ENCODE measurements around the gene ARHGAP44. TPM values are rescaled to one million over a fixed set of nuclear protein-coding genes. Genes with fewer than 3 reads are reported as not detected.

Gene ARHGAP44
- total and polyA plus RNA-seq, 2 of the 13 experiments (the other 11 are each of a cell fraction or from before 2014, with no cell fraction given): 0.79 to 3.1 TPM

DNA sequence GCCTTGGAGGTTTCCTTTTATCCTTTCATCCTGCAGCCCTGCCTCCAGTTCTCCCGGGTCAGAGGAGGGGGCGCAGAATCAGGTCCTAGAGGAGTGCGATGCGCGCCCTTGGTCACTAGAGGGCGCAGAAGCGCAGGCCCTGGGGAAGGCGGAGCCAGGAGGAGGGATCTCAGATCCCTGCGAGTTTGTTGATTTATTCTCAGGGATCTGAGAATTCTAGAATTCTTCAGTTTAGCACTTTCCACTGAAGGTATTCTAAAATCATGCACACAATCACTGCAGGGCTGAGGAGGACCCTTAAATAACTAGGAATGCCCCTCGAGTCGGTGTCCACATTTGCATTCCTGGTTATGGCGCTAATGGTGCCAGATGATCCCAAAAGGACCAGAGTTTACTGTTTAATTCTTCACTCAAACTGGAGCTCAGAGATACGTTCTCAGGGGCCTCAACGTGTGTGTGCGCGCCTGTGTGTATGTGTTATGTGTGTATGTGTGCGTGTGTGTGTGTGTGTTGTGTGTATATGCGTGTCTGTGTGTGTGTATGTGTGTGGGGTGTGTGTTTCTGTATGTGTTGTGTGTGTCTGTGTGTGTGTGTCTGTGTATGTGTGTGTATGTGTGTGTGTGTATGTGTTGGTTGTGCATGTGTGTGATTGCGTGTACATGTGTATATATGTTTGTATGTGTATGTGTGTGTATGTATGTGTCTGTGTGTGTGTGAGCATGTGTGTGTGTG, 235.4 kb downstream of the ARHGAP44 start:
- peak overlapping the region; percentile 73 for H3K4me2 ChIP-seq (ENCODE audit: low read depth, low read length)
- no peak overlapping the region for H3K27ac ChIP-seq (ENCODE audit: extremely low read length, insufficient read depth, low read length)
- TF ChIP-seq SP5 (CRISPR knock-in tag; IDR thresholded peaks at IDR 0.05; ENCODE audit: borderline replicate concordance, low read depth): 0 out of 2 replicates have a peak, but pooled peaks have one; percentile 48
- TF ChIP-seq NONO (IDR thresholded peaks at IDR 0.05): 0 out of 2 replicates have a peak, but pooled peaks have one; percentile 42
- TF ChIP-seq NONO (CRISPR knock-in tag; conservative IDR thresholded peaks at IDR 0.05): no peak
- TF ChIP-seq GRHL1 (CRISPR knock-in tag; conservative IDR thresholded peaks at IDR 0.05): no peak
- no peak for TF ChIP-seq NCOR1 (IDR thresholded peaks at IDR 0.05; ENCODE audit: borderline replicate concordance, low read length)
- TF ChIP-seq, protein P1, sequence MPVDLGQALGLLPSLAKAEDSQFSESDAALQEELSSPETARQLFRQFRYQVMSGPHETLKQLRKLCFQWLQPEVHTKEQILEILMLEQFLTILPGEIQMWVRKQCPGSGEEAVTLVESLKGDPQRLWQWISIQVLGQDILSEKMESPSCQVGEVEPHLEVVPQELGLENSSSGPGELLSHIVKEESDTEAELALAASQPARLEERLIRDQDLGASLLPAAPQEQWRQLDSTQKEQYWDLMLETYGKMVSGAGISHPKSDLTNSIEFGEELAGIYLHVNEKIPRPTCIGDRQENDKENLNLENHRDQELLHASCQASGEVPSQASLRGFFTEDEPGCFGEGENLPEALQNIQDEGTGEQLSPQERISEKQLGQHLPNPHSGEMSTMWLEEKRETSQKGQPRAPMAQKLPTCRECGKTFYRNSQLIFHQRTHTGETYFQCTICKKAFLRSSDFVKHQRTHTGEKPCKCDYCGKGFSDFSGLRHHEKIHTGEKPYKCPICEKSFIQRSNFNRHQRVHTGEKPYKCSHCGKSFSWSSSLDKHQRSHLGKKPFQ (CRISPR knock-in tag; IDR thresholded peaks at IDR 0.05; ENCODE audit: insufficient replicate concordance): no peak
- TF ChIP-seq, protein P2, sequence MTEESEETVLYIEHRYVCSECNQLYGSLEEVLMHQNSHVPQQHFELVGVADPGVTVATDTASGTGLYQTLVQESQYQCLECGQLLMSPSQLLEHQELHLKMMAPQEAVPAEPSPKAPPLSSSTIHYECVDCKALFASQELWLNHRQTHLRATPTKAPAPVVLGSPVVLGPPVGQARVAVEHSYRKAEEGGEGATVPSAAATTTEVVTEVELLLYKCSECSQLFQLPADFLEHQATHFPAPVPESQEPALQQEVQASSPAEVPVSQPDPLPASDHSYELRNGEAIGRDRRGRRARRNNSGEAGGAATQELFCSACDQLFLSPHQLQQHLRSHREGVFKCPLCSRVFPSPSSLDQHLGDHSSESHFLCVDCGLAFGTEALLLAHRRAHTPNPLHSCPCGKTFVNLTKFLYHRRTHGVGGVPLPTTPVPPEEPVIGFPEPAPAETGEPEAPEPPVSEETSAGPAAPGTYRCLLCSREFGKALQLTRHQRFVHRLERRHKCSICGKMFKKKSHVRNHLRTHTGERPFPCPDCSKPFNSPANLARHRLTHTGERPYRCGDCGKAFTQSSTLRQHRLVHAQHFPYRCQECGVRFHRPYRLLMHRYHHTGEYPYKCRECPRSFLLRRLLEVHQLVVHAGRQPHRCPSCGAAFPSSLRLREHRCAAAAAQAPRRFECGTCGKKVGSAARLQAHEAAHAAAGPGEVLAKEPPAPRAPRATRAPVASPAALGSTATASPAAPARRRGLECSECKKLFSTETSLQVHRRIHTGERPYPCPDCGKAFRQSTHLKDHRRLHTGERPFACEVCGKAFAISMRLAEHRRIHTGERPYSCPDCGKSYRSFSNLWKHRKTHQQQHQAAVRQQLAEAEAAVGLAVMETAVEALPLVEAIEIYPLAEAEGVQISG (CRISPR knock-in tag; IDR thresholded peaks at IDR 0.05): peak; percentile 61
- TF ChIP-seq FOSL1 (CRISPR knock-in tag; IDR thresholded peaks at IDR 0.05; ENCODE audit: borderline replicate concordance): no peak
- 0 out of 2 replicates have a peak, but pooled peaks have one; percentile 11 for TF ChIP-seq PPARG (CRISPR knock-in tag; conservative IDR thresholded peaks at IDR 0.05)
- TF ChIP-seq, protein P3, sequence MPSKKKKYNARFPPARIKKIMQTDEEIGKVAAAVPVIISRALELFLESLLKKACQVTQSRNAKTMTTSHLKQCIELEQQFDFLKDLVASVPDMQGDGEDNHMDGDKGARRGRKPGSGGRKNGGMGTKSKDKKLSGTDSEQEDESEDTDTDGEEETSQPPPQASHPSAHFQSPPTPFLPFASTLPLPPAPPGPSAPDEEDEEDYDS (CRISPR knock-in tag; IDR thresholded peaks at IDR 0.05): no peak
- no peak for TF ChIP-seq ZNF329 (CRISPR knock-in tag; IDR thresholded peaks at IDR 0.05; ENCODE audit: low read depth)
- no peak for TF ChIP-seq ZFP90 (CRISPR knock-in tag; IDR thresholded peaks at IDR 0.05; ENCODE audit: borderline replicate concordance)
- TF ChIP-seq XRCC5 (optimal IDR thresholded peaks at IDR 0.05; ENCODE audit: low read length): peak; percentile 91
- TF ChIP-seq, protein P4, sequence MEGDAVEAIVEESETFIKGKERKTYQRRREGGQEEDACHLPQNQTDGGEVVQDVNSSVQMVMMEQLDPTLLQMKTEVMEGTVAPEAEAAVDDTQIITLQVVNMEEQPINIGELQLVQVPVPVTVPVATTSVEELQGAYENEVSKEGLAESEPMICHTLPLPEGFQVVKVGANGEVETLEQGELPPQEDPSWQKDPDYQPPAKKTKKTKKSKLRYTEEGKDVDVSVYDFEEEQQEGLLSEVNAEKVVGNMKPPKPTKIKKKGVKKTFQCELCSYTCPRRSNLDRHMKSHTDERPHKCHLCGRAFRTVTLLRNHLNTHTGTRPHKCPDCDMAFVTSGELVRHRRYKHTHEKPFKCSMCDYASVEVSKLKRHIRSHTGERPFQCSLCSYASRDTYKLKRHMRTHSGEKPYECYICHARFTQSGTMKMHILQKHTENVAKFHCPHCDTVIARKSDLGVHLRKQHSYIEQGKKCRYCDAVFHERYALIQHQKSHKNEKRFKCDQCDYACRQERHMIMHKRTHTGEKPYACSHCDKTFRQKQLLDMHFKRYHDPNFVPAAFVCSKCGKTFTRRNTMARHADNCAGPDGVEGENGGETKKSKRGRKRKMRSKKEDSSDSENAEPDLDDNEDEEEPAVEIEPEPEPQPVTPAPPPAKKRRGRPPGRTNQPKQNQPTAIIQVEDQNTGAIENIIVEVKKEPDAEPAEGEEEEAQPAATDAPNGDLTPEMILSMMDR (CRISPR knock-in tag; IDR thresholded peaks at IDR 0.05): peak; percentile 90

More for the DNA sequence above, 235.4 kb downstream of the ARHGAP44 start:
- no peaks in the 10 kb centered on the region for H4K20me1 ChIP-seq (ENCODE audit: insufficient read depth, low read length)
- peak overlapping the region in 2 of 3 experiments; percentile 42 to 44; a peak in 4 of 6 replicates for H3K4me3 ChIP-seq (replicated peaks in 1 of 3; ENCODE audit: insufficient read depth in 1 of 3, low read depth in 2 of 3, low read length in 3 of 3)
- no peaks in the 10 kb centered on the region for H3K9me3 ChIP-seq (ENCODE audit: low read length)
- H3K4me1 ChIP-seq (ENCODE audit: insufficient read depth, low read length): peaks cover 23% of the 10 kb centered on the region
- DNase-seq (ENCODE audit: low spot score) (peak; percentile 55), FAIRE-seq (peak; percentile 73), ATAC-seq (peak; percentile 96)
- WGBS (ENCODE audit: low lambda C conversion rate): 22% methylated on average over 18 of the region's 19 CpGs
- CTCF ChIA-PET (ENCODE audit: low intra/inter-chr PET ratio, low total read pairs): no interaction called here
- peaks cover 0 to 8% of the 10 kb centered on the region in 2 experiments; a peak in 2 of 5 replicates for H3K27me3 ChIP-seq (ENCODE audit: control insufficient read depth in 1 of 2, insufficient read depth in 2 of 2, low read length in 2 of 2)
- in situ Hi-C loops (cut with HindIII; ENCODE audit: extremely low pct_ligation_motif_present, low pct_unique_long_range_greater_than_20kb) (no loop called here), intact Hi-C loops (cut with micrococcal nuclease; ENCODE audit: unreplicated experiment) (no loop called here)
- no peaks in the 10 kb centered on the region for H3K79me2 ChIP-seq (ENCODE audit: insufficient read depth, low read length)
- H2AFZ ChIP-seq (ENCODE audit: low read length): peak overlapping the region; percentile 43
- BruUV-seq (replicated peaks): no TSS peak
- POLR2A ChIA-PET: no interaction called here
- H3K9ac ChIP-seq (ENCODE audit: insufficient read depth, low read depth, low read length): no peak overlapping the region
- no peaks in the 10 kb centered on the region for H3K36me3 ChIP-seq (replicated peaks in 1 of 2; ENCODE audit: control insufficient read depth in 1 of 2, insufficient read depth in 2 of 2, low read length in 2 of 2)

Data from HepG2 (cell line).